ENCODE measurements around the gene MSANTD3.
"Not testable (repeated sequence)": the region's sequence is repeated elsewhere in the genome, so short reads cannot be mapped to it uniquely, and the experiment has no call there.

The MSANTD3 gene

GRCh38 chr9:100426530-100427365, at the start of gene MSANTD3:
MSANTD3 (plus strand) TSS chr9:100427143; CDS start chr9:100441939, 14,796 bp downstream.
- DNase-seq, result peak; percentile 50 to 71

- DNase-seq, result no peak
Observed at GRCh38 chr9:100379862-100380261, 47.1 kb upstream of the MSANTD3 start.

- DNase-seq, result not testable (repeated sequence)
Observed at GRCh38 chr9:100392989-100393388, 34.0 kb upstream of the MSANTD3 start.

GRCh38 chr9:100394032-100394695, 32.8 kb upstream of the MSANTD3 start:
- DNase-seq, result no peak

GRCh38 chr9:100394816-100395215, 32.1 kb upstream of the MSANTD3 start:
- DNase-seq, result no peak

- DNase-seq, result no peak
Observed at GRCh38 chr9:100396769-100397168, 30.2 kb upstream of the MSANTD3 start.

GRCh38 chr9:100397529-100398266, 29.2 kb upstream of the MSANTD3 start:
- DNase-seq, result no peak

- DNase-seq, result no peak
Observed at GRCh38 chr9:100401042-100401441, 25.9 kb upstream of the MSANTD3 start.

- no peak for DNase-seq
Observed at GRCh38 chr9:100406962-100407361, 20.0 kb upstream of the MSANTD3 start.

GRCh38 chr9:100408546-100409175, 18.3 kb upstream of the MSANTD3 start:
- no peak for DNase-seq

- DNase-seq, result no peak
Observed at GRCh38 chr9:100409176-100409556, 17.8 kb upstream of the MSANTD3 start.

GRCh38 chr9:100411472-100412283, 15.3 kb upstream of the MSANTD3 start:
- peak; percentile 89 to 90 for DNase-seq

- DNase-seq, result no peak
Observed at GRCh38 chr9:100413839-100414420, 13.0 kb upstream of the MSANTD3 start.

- no peak for DNase-seq
Observed at GRCh38 chr9:100417815-100418214, 9.1 kb upstream of the MSANTD3 start.

GRCh38 chr9:100419166-100419565, 7.8 kb upstream of the MSANTD3 start:
- no peak for DNase-seq

- DNase-seq, result not testable (repeated sequence)
Observed at GRCh38 chr9:100421116-100421515, 5.8 kb upstream of the MSANTD3 start.

- no peak for DNase-seq
Observed at GRCh38 chr9:100425758-100426157, 1.2 kb upstream of the MSANTD3 start.

GRCh38 chr9:100426189-100426529, 784 bp upstream of the MSANTD3 start:
- no peak for DNase-seq

GRCh38 chr9:100427366-100428263, 672 bp downstream of the MSANTD3 start:
- peak in 1 of 2 experiments; percentile 9 for DNase-seq

- DNase-seq, result no peak
Observed at GRCh38 chr9:100428871-100429654, 2.1 kb downstream of the MSANTD3 start.

All from NCI-H1930 (cell line).